HuH-7.5 (cell line): ENCODE data around the gene MRPL21.

ENCODE experiments used
- DNase-seq: peaks from one replicate; pipeline ENCODE4 v3.0.0; 2011; ENCODE audit warnings: low spot score

MRPL21 gene

DNA sequence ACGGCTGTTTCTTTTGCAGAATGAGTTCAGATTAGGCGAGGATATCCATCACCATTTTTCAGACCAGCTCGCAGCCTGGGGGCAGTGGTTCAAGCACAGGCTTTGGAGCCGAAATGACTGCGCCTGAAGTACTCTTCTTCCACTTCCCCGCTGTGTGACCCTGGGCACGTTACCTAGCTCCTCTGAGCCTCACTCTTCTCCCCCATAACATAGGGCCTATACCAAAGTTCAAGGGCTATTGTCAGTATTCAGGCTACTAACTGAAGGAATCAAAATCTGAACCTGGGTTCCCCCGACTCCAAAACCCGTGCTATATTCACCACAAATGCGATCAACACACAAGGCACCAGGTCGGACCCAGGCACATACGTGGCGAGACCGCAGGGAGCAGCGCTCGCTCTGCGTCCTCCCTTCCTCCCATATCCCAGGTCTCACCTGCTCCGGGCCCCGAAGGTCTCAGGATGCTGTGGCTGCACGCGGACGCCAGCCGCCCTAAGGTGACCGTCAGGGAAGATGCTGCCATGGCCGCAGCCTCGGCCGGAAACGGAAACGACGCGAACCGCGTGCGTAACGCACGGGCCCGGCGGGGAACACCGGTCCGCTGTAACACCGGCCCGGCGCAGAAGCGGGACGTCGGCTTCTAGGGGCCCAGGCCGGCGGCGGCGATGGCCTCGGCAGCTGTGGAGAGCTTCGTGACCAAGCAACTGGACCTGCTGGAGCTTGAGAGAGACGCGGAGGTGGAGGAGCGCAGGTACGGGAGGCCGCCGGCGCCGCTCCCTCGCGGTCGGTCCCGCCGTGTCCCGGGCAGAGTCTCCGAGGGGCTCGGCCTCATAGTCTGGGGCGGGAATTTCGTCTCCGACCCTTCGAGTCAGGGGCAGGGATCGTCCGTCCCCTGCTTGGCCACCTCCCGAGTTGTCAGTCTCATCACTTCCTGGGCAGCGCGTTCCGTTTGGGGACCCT is at the start of gene MRPL21, which contains the start of gene IGHMBP2:
Gene MRPL21 (minus strand): TSS at position 545 of the 960 bp plus-strand sequence. CDS start 22 bp downstream, at position 523.
Gene IGHMBP2 (plus strand): TSS at position 604 of the 960 bp plus-strand sequence. CDS start 62 bp downstream, at position 666.
- peak; percentile 96 for DNase-seq

DNA sequence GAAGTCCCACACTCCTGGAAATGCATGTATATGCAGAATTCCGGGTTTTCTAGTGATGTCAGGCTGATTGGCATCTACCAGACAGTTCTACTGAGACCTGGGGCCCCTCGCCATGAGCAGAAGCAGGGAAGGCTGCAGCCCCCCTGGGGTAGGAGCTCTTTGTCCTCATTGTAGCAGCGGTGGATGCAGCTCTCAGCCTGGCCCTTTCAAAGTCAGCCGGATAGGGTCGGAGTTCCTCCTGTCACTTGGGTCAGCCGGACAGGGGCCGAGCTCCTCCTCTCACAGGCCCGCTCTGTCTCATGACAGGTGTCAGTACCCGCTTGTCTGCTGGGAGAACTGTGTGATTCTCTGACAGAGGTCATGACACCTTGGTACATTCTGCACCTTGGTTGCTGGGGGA is 47.1 kb upstream of the MRPL21 start:
- no peak for DNase-seq

DNA sequence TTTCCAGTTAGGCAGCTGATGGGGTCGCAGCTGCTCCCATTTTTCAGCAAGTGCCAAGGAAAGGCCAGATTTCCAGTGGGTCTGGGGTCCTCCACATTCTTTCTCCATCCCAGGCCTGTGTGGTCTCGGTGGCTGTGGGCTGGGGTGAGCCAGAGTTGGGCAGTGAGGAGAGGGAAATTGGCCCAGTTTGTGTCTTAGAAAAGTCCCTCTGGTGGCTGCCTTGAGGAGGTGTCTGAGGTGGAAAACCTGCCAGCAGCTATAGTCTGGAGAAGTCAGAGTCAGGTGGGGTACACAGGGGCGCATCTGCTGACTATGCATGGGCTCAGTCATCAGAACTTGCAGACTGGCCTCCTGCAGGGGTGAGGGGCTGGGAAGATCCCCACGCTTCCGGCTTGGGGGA is 46.6 kb upstream of the MRPL21 start:
- peak; percentile 84 for DNase-seq

DNA sequence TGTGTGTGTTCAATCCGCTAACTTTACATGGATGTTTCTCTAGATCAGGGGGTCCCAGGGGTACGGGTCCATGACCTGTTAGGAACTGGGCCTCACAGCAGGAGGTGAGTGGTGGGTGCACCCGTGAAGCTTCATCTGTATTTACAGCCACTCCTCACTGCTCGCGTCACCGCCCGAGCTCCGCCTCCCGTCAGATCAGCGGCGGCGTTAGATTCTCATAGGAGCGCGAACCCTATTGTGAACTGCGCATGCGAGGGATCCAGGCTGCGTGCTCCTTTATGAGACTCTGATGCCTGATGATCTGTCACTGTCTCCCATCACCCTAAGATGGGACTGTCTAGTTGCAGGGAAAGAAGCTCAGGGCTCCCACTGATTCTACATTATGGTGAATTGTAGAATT is 45.3 kb upstream of the MRPL21 start:
- no peak for DNase-seq

DNA sequence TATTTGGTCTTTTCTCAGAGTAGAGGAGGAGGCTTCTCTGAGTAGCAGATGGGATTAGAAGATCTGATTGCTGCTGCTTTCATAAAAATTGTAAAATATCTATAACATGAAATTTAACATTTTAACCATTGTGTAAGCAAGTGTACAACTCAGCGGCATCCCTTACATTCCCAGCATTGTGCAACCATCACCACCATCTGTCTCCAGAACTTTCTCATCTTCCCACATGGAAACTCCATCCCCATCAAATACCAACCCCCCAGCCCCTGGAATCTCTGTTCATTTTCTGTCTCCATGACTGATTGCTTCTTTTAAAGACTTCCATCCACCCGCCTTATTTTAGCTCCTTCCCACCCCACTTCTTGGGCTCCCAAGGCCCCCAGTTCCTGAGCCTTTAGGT is 44.9 kb upstream of the MRPL21 start:
- no peak for DNase-seq

DNA sequence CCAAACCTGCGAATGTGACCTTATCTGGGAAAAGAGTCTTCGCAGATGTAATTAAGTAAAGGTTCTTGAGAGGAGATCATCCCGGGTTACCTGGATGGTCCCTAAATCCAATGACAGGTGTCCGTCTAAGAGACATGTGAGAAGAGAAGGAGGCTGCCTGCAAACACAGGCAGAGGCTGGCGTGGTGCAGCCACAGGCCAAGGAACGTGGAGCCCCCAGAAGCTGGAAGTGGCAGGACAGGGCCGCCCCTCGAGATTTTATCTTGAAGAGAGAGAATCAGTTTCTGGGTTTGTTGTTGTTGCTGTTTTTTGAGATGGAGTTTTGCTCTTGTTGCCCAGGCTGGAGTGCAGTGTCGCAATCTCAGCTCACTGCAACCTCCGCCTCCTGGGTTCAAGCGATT is 43.5 kb upstream of the MRPL21 start:
- DNase-seq: no peak

DNA sequence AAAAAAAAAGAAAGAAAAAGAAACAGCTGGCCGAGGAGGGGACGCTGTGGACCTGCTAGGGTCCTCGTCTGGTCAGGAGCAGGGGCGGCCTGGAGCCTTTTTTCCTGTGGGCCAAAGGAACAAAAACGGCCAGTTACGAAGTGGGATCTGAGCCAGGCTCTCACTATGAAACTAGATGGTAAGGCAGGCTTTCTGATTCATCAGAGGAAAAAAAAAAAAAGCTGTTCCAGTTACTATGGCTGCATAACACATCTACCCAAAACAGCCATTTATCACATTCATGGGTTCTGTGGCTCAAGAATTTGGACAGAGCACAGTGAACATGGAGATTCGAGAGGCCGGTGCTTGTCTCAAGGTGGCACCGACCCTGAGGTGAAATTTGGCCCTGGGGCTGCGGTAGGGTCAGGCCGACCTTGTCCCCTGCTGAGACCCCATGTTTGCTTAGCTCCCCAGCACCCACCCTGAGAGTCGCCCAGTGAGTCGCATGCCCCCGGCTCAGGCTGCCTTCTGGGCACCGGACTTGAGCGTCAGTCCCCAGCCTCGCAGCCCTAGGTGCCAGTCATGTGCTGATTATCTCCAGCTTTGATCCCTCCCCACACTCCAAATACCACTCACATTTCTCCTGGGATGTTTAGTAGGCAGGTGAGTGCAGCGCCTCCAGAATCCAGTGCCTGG is 42.9 kb upstream of the MRPL21 start:
- no peak for DNase-seq

DNA sequence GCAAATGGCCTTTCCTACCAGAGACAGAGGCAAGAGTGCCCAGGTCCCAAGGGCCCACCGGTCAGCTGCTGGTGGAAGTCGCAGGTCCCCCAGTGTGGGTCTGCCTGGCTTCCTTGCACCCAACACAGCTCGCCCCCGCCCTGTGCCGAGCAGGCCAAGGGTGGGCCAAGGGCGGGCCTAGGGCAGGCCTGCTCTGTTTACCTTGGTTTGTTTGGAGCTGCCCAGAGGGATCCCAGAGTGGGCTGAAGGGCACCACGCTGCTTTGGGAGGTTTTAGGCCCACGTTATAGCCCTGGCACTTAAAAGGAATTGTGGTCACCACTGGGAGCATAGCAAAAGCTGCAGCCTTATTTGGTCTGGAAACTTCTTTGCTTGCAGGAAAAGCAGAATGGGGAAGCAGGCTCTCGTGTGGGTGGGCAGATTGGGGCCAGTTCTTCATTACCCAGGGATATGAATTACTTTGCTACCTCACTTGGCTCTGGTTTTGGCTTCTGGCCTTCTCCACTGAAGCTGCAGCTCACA is 39.2 kb upstream of the MRPL21 start:
- DNase-seq: no peak

DNA sequence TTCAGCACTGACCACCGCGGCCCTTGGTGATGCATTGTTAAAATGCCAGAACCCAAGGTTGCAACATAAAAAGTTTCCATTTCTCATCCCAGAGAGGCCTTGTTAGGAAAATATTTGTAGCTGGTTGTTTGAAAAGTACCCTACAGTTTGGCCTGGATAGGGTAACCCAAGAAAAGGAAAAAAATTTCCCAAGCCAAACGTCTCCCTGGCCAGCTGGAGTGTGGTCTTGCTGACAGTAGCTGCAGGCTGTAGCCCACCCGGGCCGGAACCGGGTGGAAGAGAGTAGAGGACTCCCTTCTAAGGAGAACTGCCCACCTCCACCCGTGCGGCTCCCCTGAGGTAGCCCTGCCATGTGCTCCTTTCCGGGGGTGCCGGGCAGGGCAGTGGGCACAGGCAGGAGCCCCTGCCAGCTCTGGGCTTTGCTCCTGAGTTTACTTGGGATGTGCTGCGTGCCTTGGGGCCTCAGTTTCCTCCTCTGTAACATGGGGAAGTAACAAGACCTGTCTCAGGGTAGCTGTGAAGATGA is 38.5 kb upstream of the MRPL21 start:
- no peak for DNase-seq

DNA sequence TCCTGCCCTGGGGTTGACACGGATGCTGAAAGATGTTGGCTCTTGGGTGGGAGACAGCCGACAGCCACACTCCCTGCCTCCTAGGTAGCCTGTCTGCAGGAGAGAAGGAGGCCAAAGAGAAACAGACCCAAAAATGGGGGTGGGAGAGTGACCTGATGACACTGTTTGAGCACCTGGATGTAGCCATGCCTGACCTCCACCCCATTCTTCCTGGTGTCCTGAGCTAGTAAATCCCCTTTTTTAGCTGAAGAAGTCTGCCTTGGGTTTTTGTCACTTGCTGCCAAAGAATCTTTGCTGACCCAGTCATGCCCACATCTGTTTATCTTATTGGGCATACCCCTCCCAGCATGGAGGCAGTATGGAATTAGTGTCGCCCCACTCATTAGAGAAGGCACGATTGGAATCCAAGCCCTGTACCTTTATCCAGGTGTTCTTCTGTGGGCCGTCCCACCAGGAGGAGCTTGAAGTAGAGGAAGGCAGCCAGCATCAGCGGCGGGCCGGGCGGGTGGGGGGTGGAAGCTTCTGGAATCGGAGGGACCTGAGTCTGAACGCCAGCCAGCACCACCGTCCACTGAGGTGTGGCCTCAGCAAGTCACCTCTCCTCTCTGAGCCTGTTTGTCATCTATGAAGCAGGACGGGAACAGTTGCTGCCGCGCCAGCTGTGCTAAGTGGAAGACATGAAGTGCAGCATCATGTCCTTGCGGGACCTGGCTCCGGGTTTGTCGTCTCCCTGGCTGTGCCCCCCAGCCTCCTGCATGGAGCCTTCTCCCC is 37.9 kb upstream of the MRPL21 start:
- DNase-seq: no peak

DNA sequence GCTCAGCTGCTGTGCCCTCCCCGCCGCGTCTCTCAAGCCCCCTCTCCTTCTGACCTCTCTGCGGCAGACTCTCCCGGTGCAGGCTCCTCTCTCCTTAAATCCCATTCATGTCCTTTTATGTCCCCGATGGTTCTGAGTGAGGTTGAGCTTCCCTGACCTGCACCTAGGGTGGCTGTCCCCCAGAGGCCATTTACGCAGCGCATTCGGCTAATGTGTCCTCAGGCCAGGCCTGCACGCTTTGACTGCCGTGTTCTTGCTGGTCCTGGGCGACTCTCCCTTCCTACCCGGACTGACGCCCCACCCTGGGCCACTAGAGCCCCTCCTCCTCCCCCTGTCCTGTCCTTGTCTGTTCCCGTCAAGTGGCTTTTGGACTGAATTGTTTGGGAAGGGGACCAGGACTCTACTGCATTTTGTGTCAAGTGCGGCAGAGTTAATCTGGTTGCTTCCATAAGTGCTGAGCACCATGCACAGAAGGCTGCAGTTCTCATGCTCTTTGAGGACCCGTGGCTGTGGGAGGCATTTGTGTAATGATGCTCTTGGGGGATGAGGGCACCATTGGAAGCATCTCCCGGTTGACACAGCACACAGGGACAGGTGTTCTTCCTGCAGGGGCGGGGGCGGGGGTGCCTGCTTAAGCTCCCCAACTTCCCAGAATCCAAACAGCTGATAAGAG is 37.2 kb upstream of the MRPL21 start:
- no peak for DNase-seq

DNA sequence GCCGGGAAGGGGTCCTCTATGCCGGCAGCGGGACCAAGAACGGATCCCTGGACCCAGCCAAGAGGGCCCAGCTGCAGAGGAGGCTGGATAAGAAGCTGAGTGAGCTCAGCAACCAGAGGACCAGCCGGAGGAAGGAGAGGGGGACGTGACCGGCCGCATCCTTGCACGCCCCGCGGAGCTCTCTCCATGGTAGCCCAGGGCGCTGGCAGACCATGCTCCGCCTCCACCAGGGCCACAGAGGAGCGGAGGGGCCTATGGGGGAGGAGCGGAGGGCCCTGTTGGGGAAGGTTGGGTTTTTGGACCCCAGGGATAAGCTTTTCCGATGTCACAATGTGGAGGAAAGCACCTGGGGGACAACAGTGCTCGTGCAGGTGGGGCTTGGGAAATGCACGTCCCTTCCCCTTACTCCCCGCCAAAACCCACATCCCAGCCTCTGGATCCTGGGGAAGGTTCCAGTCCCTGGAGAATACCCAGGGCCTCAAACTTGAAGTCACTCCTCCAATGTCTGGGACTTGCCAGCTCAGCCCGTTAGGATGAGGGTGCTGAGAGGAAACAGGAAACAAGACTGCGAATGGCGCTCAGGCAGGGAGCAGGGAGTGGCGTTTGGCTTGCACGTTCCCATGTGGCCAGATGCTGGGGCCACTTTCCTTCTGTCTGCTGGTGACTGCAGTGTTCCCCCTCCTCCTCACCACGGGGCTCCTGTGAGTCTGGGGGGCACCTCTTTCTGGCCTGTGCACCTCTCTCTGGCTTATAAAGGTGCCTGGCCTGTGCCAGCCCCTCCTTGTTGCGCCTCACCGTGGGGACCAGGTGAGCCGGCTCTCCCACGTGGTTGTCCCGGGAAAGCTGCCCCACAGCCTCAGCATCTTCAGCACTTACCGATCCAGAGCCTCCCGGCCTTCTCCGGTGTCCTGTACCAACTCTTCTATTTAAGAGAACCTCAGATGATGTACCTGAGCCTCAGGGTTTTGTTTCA is 36.2 kb upstream of the MRPL21 start:
- no peak for DNase-seq

DNA sequence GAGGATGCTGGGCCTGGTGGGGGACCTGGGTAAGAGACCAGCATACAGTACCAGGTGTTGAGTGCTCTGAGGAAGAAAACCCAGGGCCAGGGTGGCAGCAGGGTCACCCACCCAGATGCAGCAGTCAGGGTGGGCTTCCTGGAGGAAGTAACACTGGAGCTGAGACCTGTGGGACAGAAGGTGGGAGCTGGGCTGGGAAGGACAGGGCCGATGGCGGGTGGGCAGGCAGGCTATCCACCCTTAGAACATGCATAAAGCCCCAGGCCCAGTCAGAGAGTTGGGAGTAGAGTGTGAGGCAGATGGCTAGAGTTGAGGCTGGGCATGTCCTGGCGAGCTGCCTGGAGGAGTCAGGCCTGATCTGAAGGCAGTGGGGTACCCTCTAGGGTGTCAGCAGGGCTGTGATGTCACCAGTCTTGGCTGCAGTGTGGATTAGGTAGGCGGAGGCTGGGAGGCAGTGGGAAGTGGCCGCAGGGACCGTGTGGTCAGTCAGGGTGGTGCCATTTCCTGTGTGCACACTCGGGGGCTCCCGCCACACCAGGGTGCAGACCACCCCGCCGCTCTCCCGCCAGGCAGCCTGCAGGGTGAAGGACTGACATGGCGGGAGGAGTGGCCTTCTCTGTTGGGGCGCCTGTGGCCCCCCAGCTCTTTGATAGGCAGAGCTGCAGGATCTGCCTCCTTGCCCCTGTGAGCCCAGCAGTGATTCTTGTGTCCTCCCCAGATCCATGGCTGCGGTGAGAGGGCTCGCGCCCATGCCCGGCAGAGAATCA is 35.4 kb upstream of the MRPL21 start:
- DNase-seq: no peak

DNA sequence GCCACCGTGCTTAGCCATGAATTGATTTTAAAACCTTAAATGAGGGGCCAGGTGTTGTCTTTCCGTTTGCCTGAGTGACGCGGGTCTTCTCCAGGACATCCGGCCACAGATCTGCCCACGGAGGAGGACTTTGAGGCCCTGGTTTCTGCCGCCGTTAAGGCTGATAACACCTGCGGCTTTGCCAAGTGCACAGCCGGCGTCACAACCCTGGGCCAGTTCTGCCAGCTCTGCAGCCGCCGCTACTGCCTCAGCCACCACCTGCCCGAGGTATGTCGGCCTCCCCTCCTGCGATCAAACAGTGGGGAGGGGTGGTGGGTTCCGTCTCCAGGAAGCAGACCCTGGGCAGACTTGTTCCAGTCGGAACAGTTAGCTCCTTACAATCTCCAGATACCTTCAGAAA is 34.5 kb upstream of the MRPL21 start:
- no peak for DNase-seq

DNA sequence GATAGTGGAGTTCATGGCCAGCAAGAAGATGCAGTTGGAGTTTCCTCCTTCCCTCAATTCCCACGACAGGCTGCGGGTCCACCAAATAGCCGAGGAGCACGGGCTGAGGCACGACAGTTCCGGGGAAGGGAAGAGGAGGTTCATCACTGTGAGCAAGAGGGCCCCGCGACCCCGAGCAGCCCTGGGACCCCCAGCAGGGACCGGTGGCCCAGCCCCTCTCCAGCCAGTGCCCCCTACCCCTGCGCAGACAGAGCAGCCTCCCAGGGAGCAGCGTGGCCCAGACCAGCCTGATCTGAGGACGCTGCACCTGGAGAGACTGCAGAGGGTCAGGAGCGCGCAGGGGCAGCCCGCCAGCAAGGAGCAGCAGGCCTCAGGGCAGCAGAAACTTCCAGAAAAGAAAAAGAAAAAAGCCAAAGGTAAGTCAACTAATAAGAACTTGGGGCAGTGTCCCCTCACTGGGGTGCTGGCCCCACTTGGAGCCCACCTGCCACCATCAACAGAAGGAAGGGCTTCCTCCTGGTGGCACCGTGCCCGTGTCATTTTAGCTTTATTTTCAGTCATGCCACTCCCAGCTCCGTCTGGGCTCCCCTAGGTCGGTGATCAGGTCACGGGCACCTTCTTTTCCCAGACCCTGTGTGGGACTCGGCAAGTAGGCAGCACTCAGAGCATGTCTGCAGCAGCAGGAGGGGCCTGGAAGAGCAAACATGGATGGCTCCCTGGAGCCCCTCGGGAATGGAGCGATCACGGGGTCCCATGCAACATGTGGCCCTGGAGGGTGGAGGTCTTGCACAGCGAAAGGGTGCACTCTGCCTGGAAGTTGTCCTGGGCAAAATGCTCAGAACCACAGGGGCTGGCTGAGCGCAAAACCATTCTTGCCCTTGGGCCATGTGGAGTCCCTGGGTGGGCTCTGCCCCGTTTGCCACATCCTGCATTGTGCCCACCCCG is 33.3 kb upstream of the MRPL21 start:
- DNase-seq: no peak

DNA sequence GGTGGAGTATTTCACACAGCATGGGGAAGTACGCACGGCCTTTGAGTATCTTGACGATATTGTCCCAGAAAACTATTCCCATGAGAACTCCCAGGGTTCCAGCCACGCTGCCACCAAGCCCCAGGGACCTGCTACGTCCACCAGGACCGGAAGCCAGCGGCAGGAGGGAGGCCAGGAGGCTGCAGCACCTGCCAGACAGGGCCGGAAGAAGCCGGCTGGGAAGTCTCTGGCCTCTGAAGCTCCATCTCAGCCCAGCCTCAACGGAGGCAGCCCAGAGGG is 32.7 kb upstream of the MRPL21 start:
- DNase-seq: no peak

DNA sequence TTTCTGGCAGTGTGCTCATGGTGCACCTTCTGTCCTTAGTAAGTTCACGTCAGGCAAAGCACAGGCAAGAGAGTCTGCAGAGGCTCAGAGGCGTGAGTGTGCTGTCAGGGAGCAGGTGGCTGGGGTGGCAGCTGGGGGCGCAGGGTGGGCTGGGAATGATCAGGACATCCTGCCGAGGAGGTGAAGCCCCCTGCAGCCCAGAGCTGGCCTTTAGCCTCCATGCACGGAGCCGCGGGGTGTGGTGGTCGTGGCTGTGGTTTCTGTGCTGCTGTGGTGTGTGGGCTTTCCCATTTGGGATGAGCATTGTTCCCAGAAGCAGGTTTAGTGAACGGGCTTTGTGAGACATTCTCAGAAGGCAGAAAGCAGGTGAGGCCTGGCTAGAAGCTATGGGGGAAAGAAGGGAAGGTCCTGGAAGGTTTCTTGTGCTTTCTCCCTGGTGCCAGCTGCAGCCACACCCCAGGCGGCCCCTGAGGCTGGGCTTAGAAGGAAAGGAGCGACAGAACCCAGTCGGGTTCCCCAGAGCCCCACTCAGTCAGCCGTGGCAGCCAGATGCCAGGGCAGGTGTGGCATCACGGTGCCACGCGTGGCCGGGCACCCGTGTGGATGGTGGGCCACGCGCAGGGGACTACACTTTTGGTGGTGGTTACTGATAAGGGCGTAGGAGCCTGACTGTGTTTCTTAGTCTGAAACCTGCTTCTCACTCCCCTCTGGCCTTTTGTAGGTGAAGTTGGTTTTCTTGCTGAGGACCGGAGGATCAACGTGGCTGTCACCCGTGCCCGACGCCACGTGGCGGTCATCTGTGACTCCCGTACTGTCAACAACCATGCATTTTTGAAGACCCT is 32.1 kb upstream of the MRPL21 start:
- DNase-seq: no peak

DNA sequence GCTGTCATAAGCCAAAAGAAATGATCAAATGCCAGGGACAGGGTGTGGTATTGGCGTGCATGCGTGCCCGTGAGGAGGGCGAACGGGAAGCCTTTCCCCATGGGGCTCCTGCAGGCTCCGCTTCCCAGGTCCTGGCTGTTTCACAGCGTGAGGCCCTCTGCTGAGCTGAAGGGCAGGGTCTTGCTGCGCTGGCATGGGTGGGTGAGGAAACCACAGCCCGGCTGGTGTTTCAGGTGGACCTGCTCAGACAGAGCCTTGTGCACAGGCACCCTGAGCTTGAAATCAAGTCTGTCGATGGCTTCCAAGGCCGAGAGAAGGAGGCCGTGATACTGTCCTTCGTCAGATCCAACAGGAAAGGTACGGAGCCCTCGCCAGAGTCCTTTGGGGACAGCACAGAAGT is 31.4 kb upstream of the MRPL21 start:
- no peak for DNase-seq
